GM19035 (cell line): ENCODE data around the gene NINJ1.

Source experiments
- ATAC-seq: cut with Tn5 transposase; IDR thresholded peaks from one replicate; pipeline ENCODE4 v1.9.1; 2021; ENCODE audit not compliant: unreplicated experiment

NINJ1 gene

DNA sequence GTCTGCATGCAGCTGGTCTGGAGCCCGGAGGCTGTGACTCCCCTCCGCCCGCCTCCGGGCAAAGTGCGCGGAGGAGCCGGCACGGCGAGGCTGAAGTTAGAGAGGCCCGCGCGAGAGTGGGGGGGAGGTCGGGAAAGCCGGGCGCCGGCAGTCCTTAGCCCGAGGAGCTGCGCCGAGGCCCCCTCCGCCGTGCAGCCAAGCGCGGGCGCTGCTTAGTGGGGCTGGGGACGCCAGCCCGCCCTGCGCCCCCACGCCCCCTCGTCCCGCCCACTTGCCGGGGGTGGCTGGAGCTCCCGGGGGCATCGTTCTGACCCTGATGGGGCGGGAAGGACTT lies 403 bp downstream of the NINJ1 start:
- peak; percentile 50 for ATAC-seq

DNA sequence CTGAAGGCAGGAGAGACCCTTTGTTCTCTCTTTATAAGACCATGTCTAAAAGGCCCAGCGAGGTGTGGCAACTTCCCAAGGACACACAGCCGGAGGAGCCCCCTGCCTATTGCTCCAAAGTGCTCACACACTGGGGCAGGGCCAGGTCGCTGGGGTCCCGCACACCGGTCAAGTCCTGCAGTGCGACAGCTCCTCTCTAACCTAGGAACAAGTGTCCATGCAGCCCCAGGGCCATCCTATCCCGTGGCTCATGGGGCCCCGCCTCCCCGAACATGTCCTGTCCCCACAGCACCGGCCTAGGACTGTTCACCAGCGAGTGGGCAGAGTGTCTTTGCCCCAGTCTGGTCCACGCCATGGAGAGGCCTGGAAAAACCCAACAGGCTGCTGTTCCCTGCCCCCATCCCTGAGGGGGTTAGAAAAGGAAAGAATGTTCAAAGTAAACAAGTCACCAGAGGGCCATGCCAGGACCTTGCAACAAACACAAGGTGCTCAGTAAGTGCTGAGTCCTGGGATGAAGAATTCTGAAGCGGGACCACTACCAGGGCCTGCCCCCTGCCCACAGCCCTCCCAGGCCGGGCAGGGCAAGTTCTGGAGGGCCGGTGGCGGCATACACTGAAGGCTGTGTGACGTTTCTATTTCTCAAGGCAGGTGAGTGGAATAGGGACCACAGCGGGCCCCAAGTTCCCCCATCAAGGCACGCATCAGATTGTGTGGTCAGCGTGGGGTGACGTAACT lies 938 bp downstream of the NINJ1 start:
- ATAC-seq = no peak

DNA sequence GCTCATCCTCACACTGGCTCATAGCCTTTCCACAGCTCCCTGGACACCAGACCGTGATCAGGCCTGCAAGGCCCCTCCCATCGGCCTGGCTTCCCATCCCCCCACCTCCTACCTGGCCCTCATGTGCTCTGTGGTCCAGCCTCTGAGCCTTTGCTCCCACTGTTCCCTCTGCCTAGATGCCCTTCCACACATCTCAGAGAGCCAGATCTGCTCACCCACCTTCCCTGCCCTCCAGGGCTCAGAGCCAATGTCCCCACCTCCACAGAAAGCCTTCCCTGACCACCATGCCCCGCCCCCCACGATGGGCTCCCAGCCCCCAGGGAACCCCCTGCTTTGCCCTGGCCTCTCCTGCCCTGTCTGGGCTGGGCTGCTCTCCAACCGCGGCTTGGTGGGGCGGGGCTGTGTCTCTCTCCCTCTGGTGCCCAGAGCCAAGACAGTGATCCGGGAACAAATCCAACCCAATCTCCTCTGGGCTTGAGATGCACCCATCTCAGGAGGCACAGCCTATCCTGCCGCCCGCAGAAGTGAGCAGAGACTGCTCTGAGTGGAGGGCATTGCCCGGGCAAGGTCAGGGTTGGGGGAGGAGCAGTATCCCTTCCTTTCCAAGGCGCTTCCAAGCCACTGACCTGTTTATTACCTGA lies 1.6 kb downstream of the NINJ1 start:
- ATAC-seq = no peak

DNA sequence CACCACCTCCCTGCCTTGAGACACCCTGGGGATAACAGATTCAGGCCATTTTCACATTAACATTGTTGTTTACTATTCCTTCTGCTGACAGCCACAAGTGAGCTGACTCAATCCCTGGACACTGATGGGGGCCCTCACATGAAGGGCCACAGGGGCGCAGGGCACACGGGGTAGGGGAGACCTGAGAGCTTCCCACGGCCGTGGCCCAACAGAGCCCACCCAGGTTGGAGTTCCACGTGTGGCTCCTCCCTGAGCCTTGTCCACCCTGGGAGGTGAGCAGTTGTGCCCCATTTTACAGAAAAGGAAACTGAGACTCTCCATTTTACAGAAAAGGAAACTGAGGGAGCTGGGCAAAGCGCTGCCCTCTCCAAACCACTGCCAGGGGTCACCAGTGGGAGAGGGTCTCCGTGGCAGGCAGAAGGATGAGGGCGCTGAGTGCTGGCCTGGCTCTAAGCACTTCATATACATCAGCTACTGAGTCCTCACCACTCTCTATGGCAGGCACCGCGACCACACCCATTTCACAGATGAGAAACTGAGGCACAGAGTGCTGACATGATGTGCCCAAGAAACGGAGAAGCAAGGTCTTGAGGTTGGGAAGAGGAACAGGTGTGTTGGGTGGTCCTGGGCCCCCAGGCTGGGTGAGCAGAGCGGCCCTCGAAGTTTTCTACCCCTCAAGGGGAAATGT lies 2.3 kb downstream of the NINJ1 start:
- no peak for ATAC-seq

DNA sequence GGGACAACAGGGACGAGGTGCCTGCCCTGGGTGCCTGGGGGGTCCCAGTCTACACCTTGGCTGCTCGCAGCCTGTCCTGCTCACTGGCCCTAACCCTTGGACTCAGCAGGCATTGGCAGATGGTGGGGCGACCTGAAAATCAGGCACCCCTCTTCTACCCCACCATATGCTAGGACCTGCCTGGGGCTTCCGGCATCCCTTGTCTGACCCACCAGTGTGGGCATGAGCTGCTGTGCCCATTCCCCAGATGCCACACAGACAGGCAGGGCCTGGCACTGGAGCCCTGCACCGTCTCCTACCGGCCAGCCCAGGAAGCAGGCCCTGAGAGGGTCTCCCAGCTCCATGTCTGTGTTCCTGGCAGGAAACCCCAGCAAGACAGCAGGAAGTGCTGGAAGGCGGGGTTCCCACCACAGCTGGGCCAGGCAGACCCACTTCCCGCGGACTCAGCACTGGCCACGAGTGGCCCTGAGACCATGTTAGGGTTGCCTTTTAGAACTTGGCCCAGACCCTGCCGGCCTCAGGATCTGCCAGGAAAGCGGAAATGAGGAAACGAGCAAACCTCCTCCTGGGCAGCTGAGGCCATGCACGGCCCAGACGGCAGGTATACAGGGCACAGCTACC lies 3.1 kb downstream of the NINJ1 start:
- ATAC-seq = no peak

DNA sequence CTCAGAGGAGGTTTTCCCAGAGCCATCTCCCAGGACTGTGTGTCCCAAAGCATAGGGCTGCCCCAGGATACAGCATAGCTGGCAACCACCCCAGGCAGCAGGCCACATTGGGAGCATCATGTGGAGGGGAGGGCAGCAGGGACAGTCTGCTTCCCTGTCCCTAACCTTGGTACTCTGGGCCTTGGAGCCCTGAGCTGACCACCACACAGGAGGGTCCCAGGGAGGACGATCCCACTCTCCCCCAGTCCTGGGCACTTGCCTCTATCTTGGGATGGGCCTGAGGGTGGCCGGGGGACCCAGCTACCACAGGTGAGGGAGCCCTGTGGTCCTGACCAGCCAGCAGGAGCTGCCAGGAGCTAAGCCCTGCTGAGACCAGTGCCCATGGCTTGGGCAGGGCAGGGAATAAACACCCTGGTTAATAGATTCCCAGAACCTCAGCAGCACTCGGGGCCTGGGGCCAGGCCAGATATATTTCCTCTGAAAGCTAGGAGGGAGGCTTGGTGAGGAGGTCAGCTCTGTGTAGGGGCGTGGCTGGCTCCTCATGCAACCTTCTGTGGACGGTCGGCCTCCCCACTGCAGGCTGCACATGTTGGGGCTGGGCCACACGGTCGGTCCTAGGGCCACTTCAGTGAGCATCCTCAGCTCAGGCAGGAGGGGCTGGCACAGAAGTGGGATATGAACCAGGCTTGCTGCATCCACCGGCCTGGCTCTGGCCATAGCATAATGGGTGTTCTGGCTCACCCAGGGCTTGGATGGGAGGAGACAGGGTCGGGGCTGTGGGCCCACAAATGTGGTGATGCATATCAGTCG lies 4.2 kb downstream of the NINJ1 start:
- no peak for ATAC-seq

DNA sequence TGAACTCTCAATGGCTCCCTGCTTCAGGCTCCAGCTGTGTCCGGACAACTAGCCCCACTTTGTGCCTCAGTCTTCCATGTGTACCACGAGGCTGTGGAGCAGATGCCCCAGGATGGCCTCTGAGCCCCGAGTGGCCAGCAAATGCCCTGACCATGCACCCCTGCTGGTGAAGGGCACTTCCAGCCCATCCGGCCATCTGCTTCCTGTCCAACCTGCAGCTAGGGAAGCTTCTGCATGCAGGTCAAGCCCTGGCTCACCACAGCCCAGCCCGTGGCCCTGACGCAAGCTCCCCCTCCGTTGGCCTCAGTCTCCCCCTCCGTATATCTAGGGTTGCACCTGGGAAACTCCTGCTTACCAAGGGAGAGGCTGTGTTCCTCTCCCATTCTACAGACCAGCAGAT lies 4.8 kb downstream of the NINJ1 start:
- no peak for ATAC-seq

DNA sequence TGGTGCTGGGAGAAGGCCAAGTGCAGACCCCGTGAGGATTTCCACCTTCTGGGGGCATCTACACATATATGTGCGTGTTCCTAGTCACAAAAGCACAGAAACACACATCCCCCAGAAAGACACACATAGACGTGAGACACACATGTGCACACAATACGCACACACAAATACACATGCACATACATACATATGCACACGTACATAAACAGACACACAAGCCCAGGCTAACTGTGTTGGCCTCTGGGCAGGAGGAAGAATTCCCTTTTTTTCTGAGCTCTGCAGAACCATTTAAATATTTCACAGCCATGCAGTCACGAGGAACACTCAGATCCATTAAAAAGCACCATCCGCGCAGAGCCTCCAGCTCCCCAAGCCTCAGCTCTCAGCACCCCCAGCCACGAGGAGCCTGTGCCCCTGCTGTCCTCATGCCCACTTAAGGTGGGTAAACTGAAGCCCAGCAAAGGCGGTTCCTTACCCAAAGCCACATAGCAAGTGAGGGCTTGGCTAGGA lies 5.3 kb downstream of the NINJ1 start:
- no peak for ATAC-seq

DNA sequence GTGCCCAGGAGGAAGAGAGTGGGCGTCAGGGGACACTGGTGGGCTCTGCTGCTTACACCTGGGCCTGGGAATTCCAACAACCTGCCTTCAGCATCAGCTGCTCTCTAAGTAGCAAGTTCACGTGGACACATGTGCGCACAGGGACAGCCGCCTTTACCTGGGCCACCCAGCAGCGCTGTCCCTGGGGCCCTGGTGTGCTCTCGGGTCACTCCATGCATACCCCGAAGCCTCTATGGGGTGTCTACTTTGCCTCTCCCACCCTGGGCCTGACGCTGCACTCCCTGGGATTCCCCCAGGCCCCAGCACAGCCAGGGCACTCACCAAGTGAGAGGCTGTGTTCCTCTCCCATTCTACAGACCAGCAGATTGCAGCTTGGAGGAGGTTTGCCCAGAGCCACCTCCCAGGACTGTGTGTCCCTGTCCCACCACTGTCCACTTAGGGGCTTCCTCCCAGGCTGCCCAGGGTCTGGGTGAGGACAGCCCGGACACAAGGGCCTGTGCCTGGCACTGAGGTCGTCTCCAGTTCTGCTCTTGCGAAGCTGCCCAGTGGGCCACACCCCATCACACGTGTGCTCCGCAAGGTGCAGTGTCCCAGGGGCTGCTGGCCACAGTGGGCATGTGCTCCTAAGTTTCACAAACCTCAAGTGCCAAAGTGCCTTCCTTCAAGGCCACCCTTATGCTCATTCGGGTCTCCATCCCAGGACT lies 5.9 kb downstream of the NINJ1 start:
- ATAC-seq = no peak

DNA sequence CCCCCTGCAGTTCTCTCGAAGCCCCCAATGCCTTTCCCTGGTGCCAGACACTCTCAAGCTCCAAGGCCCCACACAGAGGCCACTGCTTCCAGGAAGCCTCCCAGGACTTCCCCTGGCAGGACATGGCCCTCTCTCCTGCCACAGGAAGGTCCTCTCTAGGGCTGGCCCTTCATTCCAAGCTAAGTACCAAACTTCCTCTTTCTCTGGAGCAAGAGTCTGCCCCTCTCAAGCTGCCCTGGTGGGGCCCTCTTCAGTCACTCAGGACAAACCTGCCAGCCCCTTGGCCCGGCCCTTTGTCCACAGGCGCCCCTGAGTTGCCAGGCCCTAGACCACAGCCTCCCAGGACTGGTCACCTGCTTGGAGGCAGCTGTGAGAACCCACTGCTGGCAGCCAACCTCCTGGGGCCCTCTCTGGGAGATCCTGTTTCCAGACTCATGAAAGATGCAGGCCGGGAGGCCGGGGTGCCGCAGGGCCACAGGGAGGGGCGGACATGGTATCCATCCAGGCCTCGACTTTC lies 6.6 kb downstream of the NINJ1 start:
- no peak for ATAC-seq

DNA sequence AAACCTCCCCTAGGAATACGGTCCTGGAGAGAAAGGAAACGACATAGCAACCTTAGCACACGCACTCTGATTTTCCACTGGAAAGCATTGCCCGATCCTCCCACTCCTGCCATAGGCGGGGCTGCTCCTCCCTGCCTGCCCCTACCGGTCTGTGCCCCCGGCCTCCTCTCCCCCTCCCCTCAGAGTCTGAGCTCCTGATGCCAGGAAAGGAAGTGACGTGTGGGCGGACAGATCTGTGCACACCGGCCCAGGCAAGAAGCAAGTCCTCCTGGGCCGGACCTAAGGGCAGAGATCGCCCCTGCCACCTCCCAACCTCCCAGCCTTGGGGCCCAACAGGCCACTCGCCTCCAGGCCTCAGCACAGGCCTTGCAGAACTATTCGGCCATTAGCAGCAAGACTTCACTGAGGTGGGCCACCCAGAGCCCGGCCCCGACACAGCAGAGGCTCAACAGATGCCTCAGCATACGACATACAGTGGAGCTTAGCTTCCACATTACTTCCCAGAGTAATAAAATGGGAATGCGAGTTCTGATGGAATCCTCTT lies 7.2 kb downstream of the NINJ1 start:
- no peak for ATAC-seq

DNA sequence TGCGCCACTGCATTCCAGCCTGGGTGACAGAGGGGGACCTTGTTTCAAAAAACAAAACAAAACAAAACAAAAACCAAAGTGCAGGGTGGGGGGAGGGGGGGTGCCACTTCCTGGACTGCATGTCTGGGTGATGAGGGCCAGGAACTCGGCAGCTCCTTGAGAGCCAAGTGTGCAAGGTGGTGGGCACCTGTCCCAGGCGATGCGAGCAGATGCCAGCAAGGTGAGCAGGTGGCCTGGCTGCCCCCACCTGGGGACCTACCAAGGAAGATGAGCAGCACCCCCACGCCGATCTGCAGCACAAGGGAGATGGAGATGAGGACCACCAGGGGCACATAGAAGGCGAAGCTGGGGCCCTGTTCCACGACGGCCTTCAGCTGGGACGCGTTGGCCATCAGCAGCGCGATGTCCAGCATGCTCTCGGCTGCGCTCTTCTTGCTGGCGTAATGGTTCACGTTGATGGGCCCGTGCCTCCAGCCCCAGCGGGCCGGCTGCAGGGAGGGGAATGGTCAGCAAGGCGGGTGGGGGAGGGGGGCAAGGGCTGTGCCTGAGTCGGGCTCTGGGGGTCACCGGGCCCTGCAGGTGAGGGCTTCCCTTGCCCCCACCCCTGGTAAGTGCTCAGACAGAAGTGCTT lies 7.8 kb downstream of the NINJ1 start:
- ATAC-seq = no peak

DNA sequence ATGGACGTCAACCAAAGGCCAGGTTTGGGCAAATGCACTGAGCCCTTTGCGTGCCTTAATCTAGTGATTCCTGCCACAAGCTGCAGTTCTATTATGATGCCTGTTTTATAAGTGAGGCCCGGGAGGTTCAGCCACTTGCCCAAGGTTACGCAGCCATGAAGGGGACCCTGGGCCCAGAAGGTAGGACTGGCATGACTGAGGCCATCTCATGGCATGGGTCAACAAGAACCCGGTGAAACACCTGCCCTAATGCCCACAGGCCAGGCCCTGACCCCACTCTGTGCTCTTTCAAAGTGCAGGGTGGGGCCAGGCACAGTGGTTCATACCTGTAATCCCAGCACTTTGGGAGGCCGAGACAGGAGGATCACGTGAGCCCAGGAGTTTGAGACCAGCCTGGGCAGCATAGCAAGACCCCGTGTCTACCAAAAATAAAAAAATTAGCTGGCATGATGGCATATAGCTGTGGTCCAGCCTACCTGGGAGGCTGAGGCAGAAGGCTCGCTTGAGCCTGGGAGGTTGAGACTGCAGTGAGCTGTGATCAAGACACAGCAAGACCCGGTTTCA lies 8.6 kb downstream of the NINJ1 start:
- ATAC-seq = no peak

DNA sequence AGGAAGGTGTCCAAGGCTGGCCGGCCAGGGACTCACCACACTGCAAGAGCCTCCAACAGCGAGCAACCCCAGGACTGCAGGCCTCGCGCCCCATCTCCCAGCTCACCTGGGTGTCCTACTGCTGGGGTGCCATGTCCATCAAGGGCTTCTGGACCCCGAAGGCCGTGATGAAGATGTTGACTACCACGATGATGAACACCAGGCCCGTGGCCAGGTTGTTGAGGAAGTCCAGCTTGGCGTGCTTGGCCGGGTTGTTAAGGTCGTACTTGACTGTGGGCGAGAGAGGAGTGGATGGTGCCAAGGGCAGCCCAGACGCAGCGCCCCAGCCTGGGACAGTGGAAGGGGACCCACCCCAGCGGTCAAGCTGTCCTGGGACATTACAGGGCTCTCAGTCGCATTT lies 9.3 kb downstream of the NINJ1 start:
- ATAC-seq = no peak

DNA sequence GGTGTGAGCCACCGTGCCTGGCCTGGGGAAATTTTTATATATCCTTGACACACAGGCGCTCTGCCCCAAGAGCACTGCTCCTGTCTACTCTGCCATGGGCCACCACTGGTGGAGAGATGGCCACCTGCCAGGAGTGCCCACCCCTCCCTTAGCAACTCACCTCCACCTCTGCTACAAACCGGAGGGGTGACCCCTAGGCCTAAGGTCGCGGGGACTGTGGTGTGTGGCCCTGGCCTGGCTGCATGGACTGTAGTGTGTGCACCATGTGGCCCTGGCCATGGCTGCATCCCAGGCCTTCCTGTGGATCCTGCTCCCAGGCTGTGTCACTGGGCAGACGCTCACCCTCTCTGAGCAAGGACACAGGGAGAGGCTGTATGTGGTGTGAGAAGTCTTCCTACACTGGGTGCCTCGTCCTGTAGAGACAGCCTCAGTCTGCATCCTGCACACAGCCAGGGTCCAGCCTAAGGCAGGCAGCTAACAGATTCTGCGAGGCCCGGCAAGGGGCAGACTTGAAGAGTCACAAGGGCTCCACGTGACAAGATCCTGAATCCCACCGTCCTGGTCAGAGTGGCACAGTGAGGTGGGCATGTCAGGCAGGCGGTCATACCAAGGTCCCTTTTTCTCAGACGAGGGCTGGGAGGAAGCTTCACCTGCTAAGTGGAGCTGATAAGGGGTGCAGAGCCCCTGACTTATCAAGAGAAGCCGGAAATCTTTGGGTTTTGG lies 10.3 kb downstream of the NINJ1 start:
- no peak for ATAC-seq

DNA sequence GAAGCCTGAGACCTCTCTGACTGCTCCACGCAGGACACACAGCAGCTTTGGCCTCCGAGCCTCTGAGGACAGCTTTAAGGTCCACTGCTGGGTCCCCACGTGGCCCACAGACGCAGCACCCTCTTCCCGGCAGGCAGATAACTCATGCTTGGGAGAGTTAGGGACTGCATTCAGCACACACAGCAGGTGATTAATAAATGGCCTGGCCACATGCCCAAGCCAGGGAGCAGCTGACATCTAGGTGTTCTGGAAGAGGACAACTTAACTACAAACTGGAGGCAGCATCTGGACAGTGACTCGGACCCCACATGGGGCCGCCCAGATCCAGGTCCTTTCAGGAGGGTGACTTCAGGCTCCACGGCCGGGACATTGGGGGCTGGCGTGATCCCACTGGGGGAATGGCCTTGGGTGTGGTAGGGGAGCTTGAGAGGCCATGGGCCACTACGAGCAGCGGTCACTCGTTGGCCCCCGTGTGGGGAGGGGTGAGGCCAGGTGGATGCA lies 11.3 kb downstream of the NINJ1 start:
- no peak for ATAC-seq

DNA sequence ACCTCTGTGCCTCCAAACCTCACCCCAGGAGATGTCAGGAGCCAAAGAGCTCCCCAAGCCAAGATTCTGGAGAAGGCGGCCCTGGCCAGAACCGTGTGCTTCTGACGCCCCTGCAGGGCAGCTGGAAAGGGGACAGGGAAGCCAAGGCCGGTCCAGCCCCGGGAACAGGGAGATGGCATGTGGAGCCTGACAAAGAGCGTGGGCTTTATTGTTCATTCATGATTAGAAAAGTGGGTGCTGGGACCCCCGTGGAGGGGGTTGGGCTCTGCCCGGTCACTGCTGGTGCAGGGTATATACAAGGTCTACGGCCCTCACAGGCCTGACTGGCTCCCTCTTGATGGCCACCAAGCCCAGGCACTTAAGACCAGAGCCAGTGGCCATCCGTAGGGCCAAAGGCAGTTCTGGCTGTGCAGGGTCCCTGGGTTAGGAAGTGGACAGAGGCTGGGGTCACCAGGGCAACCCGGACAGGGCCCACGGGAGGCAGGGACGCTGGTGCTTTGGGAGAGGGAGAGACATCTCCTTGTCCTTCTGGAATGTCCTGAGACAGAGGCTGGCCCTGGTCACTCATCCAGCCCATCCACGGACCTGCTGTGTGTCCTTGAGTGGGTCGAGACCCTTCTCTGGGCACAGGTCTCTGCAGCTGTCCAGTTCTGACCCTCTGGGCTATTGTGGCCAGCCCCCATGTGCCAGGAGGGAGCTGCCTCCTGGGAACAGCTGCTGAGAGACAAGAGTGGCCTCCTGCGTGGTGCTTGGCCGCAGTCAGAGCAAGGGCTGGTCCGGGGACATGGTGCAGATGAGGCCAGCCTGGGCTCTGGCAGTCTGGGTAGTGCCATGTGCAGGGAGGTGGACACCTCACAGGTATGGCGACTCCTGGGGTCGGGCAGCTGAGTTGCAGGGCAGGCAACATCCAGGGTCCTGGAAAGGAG lies 12.5 kb downstream of the NINJ1 start:
- ATAC-seq = no peak
